Fibroblast of skin of left quadriceps (primary cell): Measurements from ENCODE around the gene MALL.
"Not testable (repeated sequence)": the region's sequence is repeated elsewhere in the genome, so short reads cannot be mapped to it uniquely, and the experiment has no call there.

ENCODE experiments used
- DNase-seq, 2 experiments: peaks; one replicate each; pipeline ENCODE4 v3.0.0-alpha.2; 2013; ENCODE audit warnings: low read depth in 2 of 2

Gene MALL

GRCh38 chr2:110097506-110098220, 18.0 kb downstream of the MALL start:
- DNase-seq = no peak

- no peak for DNase-seq
Observed at GRCh38 chr2:110095994-110096633, 19.5 kb downstream of the MALL start.

- DNase-seq = not testable (repeated sequence)
Observed at GRCh38 chr2:110094884-110095534, 20.6 kb downstream of the MALL start.

GRCh38 chr2:110093924-110094323, 21.7 kb downstream of the MALL start:
- DNase-seq = not testable (repeated sequence)

- not testable (repeated sequence) for DNase-seq
Observed at GRCh38 chr2:110090164-110090563, 25.5 kb downstream of the MALL start.

- DNase-seq = not testable (repeated sequence)
Observed at GRCh38 chr2:110083757-110084156, 31.9 kb downstream of the MALL start.

GRCh38 chr2:110083162-110083561, 32.5 kb downstream of the MALL start:
- DNase-seq = not testable (repeated sequence)

GRCh38 chr2:110078104-110078503, 37.5 kb downstream of the MALL start:
- DNase-seq = not testable (repeated sequence)

GRCh38 chr2:110075896-110076295, 39.7 kb downstream of the MALL start:
- not testable (repeated sequence) for DNase-seq

- not testable (repeated sequence) for DNase-seq
Observed at GRCh38 chr2:110069869-110070268, 45.8 kb downstream of the MALL start.

- not testable (repeated sequence) for DNase-seq
Observed at GRCh38 chr2:110068153-110068552, 47.5 kb downstream of the MALL start.

GRCh38 chr2:110062332-110062731, 53.3 kb downstream of the MALL start:
- not testable (repeated sequence) for DNase-seq

- not testable (repeated sequence) for DNase-seq
Observed at GRCh38 chr2:110060550-110060949, 55.1 kb downstream of the MALL start.

- not testable (repeated sequence) for DNase-seq
Observed at GRCh38 chr2:110059694-110060358, 55.8 kb downstream of the MALL start.

GRCh38 chr2:110059009-110059693, 56.5 kb downstream of the MALL start:
- not testable (repeated sequence) for DNase-seq

- DNase-seq = not testable (repeated sequence)
Observed at GRCh38 chr2:110058034-110058433, 57.6 kb downstream of the MALL start.

- DNase-seq = not testable (repeated sequence)
Observed at GRCh38 chr2:110055819-110056408, 59.7 kb downstream of the MALL start.

- DNase-seq = peak; percentile 1 to 3
Observed at GRCh38 chr2:110054521-110055407, 60.9 kb downstream of the MALL start.

- not testable (repeated sequence) for DNase-seq
Observed at GRCh38 chr2:110053688-110054087, 61.9 kb downstream of the MALL start.

GRCh38 chr2:110052166-110052565, 63.5 kb downstream of the MALL start:
- DNase-seq = not testable (repeated sequence)
